K562 (cell line): ENCODE results near the gene RNF217. TPM values are rescaled to one million over a fixed set of nuclear protein-coding genes. Genes with fewer than 3 reads are reported as not detected.
A peak's percentile ranks its signal among the peaks of the same experiment; 100 is the strongest.

ENCODE experiments used
- ARNT ChIP-seq, 2 experiments: fragments of 450-650 bp; IDR thresholded peaks; 2 replicates each; pipeline ENCODE4 v1.6.1; 2016; ENCODE audit warnings: mild to moderate bottlenecking in 1 of 2
- ATF1 ChIP-seq, 2 experiments: fragments of 450-650 bp in 1 of 2; IDR thresholded peaks; 2 replicates each; pipeline ENCODE4 v1.6.1; 2016; ENCODE audit warnings: missing compliant biosample characterization in 1 of 2, missing genetic modification characterization in 1 of 2
- C11orf30 ChIP-seq: fragments of 450-650 bp; IDR thresholded peaks from 2 replicates; pipeline ENCODE4 v1.6.1; 2016; ENCODE audit warnings: low read depth, mild to moderate bottlenecking
- CREM ChIP-seq: IDR thresholded peaks from 2 replicates; pipeline ENCODE4 v1.6.1; 2014; ENCODE audit warnings: antibody characterized with exemption, low read depth
- DMBX1 ChIP-seq: fragments of 250-450 bp; sonication (Bioruptor Pico); IDR thresholded peaks from 2 replicates; pipeline ENCODE4 v1.8.0; 2022; ENCODE audit warnings: inconsistent platforms, mild to moderate bottlenecking, moderate library complexity, borderline replicate concordance
- EP400 ChIP-seq: fragments of 450-650 bp; IDR thresholded peaks from 2 replicates; pipeline ENCODE4 v1.6.1; 2017; ENCODE audit warnings: antibody characterized with exemption, mild to moderate bottlenecking, moderate library complexity
- FOXK1 ChIP-seq: sonication (generic); formaldehyde crosslinking; IDR thresholded peaks from 2 replicates; pipeline ENCODE4 v1.8.0; 2022; ENCODE audit warnings: missing genetic modification reagents, mild to moderate bottlenecking, borderline replicate concordance
- GABPA ChIP-seq: fragments of 200-800 bp; sonication (Bioruptor generic); conservative IDR thresholded peaks from 2 replicates; pipeline ENCODE4 v1.6.1; 2016; ENCODE audit warnings: low read depth, missing genetic modification characterization, missing compliant biosample characterization
- HDGF ChIP-seq: fragments of 450-650 bp; IDR thresholded peaks from 2 replicates; pipeline ENCODE4 v1.6.1; 2016
- HNRNPL ChIP-seq: fragments of 200-400 bp; formaldehyde crosslinking; IDR thresholded peaks from 2 replicates; pipeline ENCODE4 v1.6.1; 2017; ENCODE audit warnings: low read depth, mild to moderate bottlenecking, low read length
- MAFF ChIP-seq: IDR thresholded peaks from 2 replicates; pipeline ENCODE4 v1.6.1; 2012; ENCODE audit warnings: low read length, improper control_type of control experiment
- MYC ChIP-seq, 2 experiments: fragments of 250-450 bp in 1 of 2; sonication (Bioruptor Pico) in 1 of 2; IDR thresholded peaks; 2 replicates each; pipeline versions ENCODE4 v1.5.1 to v1.6.1; 2012 to 2021; ENCODE audit warnings: low read depth in 2 of 2, borderline replicate concordance in 1 of 2, improper control_type of control experiment in 1 of 2, low read length in 1 of 2, mild to moderate bottlenecking in 1 of 2, moderate library complexity in 1 of 2
- NFRKB ChIP-seq: fragments of 450-650 bp; IDR thresholded peaks from 2 replicates; pipeline ENCODE4 v1.6.1; 2016; ENCODE audit warnings: low read depth
- RAD51 ChIP-seq: fragments of 450-650 bp; IDR thresholded peaks from 2 replicates; pipeline ENCODE4 v1.7.1; 2016; ENCODE audit warnings: low read depth, mild to moderate bottlenecking, borderline replicate concordance
- RHOXF2B ChIP-seq: fragments of 250-450 bp; sonication (Bioruptor Pico); conservative IDR thresholded peaks from 2 replicates; pipeline ENCODE4 v1.5.1; 2021
- SMARCE1 ChIP-seq: fragments of 450-650 bp; IDR thresholded peaks from 2 replicates; pipeline ENCODE4 v1.7.1; 2016; ENCODE audit warnings: mild to moderate bottlenecking
- SOX6 ChIP-seq: fragments of 450-650 bp; IDR thresholded peaks from 2 replicates; pipeline ENCODE4 v1.6.1; 2014; ENCODE audit warnings: mild to moderate bottlenecking
- SP2 ChIP-seq: IDR thresholded peaks from 2 replicates; pipeline ENCODE4 v1.6.1; 2011; ENCODE audit warnings: mild to moderate bottlenecking, low read depth, low read length, moderate library complexity; ENCODE audit not compliant: poor library complexity, severe bottlenecking; ENCODE audit errors: extremely low read depth
- TBL1XR1 ChIP-seq, 2 experiments: IDR thresholded peaks; 2 replicates each; pipeline ENCODE4 v1.6.1; 2012; ENCODE audit warnings: improper control_type of control experiment in 2 of 2, low read length in 2 of 2, mild to moderate bottlenecking in 1 of 2
- ZC3H4 ChIP-seq: sonication (generic); formaldehyde crosslinking; IDR thresholded peaks from 2 replicates; pipeline ENCODE4 v1.9.0; 2021; ENCODE audit warnings: missing genetic modification reagents, borderline replicate concordance
- ZKSCAN1 ChIP-seq: fragments of 150-350 bp; IDR thresholded peaks from 2 replicates; pipeline ENCODE4 v1.6.1; 2016; ENCODE audit warnings: low read depth, low read length
- ZNF274 ChIP-seq: IDR thresholded peaks from 2 replicates; pipeline ENCODE4 v1.6.1; 2011; ENCODE audit warnings: low read depth, mild to moderate bottlenecking, low read length, moderate library complexity, borderline replicate concordance
- ZNF507 ChIP-seq: conservative IDR thresholded peaks from 2 replicates; pipeline ENCODE4 v1.6.1; 2017; ENCODE audit warnings: missing genetic modification characterization, missing compliant biosample characterization
- ZNF586 ChIP-seq: fragments of 450-650 bp; formaldehyde crosslinking; conservative IDR thresholded peaks from 2 replicates; pipeline ENCODE4 v1.4.0; 2020; ENCODE audit warnings: mild to moderate bottlenecking, moderate library complexity
- polyA plus RNA-seq, 8 experiments: library from polyadenylated mRNA; depleted of rRNA in 4 of 8; stranded (reverse) in 5 of 8; unstranded in 3 of 8; fragments of >200 nt; fragmentation: Nextera tagmentation in 2 of 8; fragmentation: Illumina TruSeq in 1 of 8; extraction: Ambion mirVana in 2 of 8; extraction: Trizol in 1 of 8; gene quantifications; 2 replicates each; pipeline versions ENCODE4 v1.2.1 to v1.2.3, GENCODE V29; 2011 to 2014; ENCODE audit warnings: inconsistent platforms in 1 of 8, missing spikeins in 1 of 8
- total RNA-seq, 7 experiments: library from RNA; depleted of rRNA in 6 of 7; stranded (reverse); fragments of >200 nt in 6 of 7; fragmentation: Illumina TruSeq in 2 of 7; extraction: Trizol in 2 of 7; gene quantifications; 2 replicates each; pipeline versions ENCODE4 v1.2.1 to v1.2.3, GENCODE V29; 2011 to 2021; ENCODE audit warnings: low replicate concordance in 1 of 7
- TF ChIP-seq, protein P1 (sequence below): fragments of 450-650 bp; IDR thresholded peaks from 2 replicates; pipeline ENCODE4 v1.6.1; 2018; ENCODE audit not compliant: partially characterized antibody
- TF ChIP-seq, protein P2 (sequence below): fragments of 250-450 bp; sonication (Bioruptor Pico); IDR thresholded peaks from 2 replicates; pipeline ENCODE4 v1.8.0; 2021; ENCODE audit warnings: moderate library complexity, mild to moderate bottlenecking, inconsistent platforms

The RNF217 gene
- total and polyA plus RNA-seq, 9 of the 15 experiments (the other 6 are each of a cell fraction or from before 2014, with no cell fraction given): 2.9 to 25.6 (median 12.0) TPM

DNA sequence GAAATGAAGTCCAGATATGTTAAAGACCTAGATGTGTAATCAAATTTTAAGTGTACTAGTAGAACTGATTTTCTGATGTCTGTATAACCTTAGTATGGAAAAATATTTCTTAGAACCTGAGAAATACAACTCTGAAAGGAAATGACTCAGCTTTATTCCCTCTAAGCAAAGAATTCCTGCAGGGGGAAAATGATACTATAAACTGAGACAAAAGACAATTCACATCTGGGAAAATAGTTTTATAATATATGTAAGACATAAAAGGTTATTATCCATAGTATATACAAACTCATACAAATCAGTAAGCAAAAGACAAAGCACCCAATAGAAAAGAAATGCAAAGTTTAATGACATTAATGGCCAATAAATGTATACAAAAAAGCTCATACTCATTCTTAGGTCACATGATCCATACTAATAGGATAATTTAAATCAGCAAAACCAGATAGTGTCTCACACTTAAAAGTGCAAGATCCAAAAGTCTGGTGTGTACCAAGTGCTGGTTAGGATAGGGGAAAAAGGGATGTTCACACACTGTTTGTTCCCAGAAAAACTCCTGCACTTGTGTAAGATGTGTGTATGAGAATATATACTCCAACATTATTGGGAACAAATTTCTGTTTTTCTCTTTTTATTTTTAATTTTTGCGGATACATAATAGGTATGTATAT, 22.6 kb downstream of the RNF217 start (continued):
- no peak for TF ChIP-seq FOXK1 (CRISPR knock-in tag)
- no peak for TF ChIP-seq GABPA (tag)
- no peak for TF ChIP-seq RHOXF2B
- TF ChIP-seq MAFF: peak; percentile 52; the same call in 1 of the 2 replicates
- TF ChIP-seq C11orf30: peak; percentile 89
- TF ChIP-seq SP2: no peak
- no peak for TF ChIP-seq DMBX1 (CRISPR knock-in tag)
- no peak for TF ChIP-seq NFRKB
- no peak for TF ChIP-seq ZNF274
- TF ChIP-seq, protein P1, sequence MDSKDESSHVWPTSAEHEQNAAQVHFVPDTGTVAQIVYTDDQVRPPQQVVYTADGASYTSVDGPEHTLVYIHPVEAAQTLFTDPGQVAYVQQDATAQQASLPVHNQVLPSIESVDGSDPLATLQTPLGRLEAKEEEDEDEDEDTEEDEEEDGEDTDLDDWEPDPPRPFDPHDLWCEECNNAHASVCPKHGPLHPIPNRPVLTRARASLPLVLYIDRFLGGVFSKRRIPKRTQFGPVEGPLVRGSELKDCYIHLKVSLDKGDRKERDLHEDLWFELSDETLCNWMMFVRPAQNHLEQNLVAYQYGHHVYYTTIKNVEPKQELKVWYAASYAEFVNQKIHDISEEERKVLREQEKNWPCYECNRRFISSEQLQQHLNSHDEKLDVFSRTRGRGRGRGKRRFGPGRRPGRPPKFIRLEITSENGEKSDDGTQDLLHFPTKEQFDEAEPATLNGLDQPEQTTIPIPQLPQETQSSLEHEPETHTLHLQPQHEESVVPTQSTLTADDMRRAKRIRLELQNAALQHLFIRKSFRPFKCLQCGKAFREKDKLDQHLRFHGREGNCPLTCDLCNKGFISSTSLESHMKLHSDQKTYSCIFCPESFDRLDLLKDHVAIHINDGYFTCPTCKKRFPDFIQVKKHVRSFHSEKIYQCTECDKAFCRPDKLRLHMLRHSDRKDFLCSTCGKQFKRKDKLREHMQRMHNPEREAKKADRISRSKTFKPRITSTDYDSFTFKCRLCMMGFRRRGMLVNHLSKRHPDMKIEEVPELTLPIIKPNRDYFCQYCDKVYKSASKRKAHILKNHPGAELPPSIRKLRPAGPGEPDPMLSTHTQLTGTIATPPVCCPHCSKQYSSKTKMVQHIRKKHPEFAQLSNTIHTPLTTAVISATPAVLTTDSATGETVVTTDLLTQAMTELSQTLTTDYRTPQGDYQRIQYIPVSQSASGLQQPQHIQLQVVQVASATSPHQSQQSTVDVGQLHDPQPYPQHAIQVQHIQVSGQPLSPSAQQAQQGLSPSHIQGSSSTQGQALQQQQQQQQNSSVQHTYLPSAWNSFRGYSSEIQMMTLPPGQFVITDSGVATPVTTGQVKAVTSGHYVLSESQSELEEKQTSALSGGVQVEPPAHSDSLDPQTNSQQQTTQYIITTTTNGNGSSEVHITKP: peak; percentile 71
- no peak for TF ChIP-seq CREM
- no peak for TF ChIP-seq HNRNPL
- TF ChIP-seq ZC3H4 (CRISPR knock-in tag): no peak
- no peak for TF ChIP-seq HDGF
- TF ChIP-seq ZNF507 (tag): peak; percentile 55; the same call in 1 of the 2 replicates
- no peak for TF ChIP-seq ARNT (IDR thresholded peaks at IDR 0.05)
- peak; percentile 37; the same call in 1 of the 2 replicates for TF ChIP-seq RAD51
- TF ChIP-seq ZKSCAN1: no peak
- no peak for TF ChIP-seq TBL1XR1 (IDR thresholded peaks at IDR 0.05; ENCODE audit: low read length in 2 of 2)
- TF ChIP-seq ZNF586 (CRISPR knock-in tag): no peak
- TF ChIP-seq MYC (IDR thresholded peaks at IDR 0.05; ENCODE audit: low read depth, low read length): no peak
- TF ChIP-seq MYC (CRISPR knock-in tag; IDR thresholded peaks at IDR 0.05; ENCODE audit: borderline replicate concordance, low read depth): no peak
- no peak for TF ChIP-seq EP400
- 0 out of 2 replicates have a peak, but pooled peaks have one; percentile 25 for TF ChIP-seq SMARCE1
- TF ChIP-seq ATF1 (CRISPR knock-in tag; IDR thresholded peaks at IDR 0.05): no peak
- no peak for TF ChIP-seq ATF1 (tag; IDR thresholded peaks at IDR 0.05)
- no peak for TF ChIP-seq SOX6
- TF ChIP-seq, protein P2, sequence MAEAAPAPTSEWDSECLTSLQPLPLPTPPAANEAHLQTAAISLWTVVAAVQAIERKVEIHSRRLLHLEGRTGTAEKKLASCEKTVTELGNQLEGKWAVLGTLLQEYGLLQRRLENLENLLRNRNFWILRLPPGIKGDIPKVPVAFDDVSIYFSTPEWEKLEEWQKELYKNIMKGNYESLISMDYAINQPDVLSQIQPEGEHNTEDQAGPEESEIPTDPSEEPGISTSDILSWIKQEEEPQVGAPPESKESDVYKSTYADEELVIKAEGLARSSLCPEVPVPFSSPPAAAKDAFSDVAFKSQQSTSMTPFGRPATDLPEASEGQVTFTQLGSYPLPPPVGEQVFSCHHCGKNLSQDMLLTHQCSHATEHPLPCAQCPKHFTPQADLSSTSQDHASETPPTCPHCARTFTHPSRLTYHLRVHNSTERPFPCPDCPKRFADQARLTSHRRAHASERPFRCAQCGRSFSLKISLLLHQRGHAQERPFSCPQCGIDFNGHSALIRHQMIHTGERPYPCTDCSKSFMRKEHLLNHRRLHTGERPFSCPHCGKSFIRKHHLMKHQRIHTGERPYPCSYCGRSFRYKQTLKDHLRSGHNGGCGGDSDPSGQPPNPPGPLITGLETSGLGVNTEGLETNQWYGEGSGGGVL (CRISPR knock-in tag): no peak
